ENCODE data around the gene KDM4C.

DNA sequence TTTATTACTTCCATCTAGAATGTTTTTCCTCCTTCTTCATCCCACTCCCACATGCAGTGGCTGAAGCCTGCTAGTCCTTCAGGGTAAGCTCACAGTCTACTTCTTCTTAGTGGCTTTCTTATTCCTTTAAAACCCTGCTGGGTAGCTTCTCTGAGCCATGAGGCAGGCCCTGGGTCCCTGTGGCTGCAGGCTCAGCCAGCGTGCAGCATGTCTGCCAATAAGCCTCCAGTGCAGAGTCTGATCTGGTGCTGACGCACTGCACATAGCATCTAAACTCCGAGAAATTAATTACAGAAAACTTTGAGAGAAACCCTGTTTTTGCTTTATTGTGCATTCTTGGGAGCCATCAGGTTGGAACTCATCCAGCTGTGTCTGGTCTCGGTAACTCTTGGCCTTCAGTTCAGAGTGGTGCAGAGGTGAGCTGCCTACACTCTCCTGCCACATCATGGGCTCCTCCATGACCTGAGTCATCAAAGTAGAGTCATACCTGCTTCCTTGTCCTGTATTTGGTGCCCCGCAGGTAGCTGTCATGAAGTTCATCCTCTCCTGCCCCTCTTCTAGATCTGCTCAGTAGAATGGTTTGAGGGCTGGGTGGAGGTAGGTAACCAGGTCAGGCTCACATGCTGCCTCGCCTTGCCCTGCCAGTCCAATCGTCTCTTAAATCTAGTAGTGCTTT is 339.4 kb downstream of the KDM4C start:
- no peak for TF ChIP-seq POLR2A (IDR thresholded peaks at IDR 0.05; ENCODE audit: low read depth, low read length)
- no peak for TF ChIP-seq POLR2AphosphoS5 (IDR thresholded peaks at IDR 0.05; ENCODE audit: low read depth, low read length)
- no peak for TF ChIP-seq TAF1 (IDR thresholded peaks at IDR 0.05; ENCODE audit: borderline replicate concordance, low read depth, low read length)
